HepG2 (cell line): ENCODE data around the gene GDF9. TPM values are rescaled to one million over a fixed set of nuclear protein-coding genes. Genes with fewer than 3 reads are reported as not detected.

Source experiments
- ATAC-seq: fragments of 200-7000 bp; cut with Tn5 transposase; 3 replicates; pipeline ENCODE4 v1.9.1; 2020; ENCODE audit warnings: mild to moderate bottlenecking, moderate library complexity
- BruUV-seq: library from RNA; stranded (reverse); fragments of 400-500 nt; replicated peaks from 2 replicates; lab custom pipeline; 2021; lab: Mats Ljungman, UMichigan
- CTCF ChIA-PET: fragments of 300-600 bp; formaldehyde crosslinking; extraction: SDS; loops from one replicate; lab custom pipeline; 2021; ENCODE audit warnings: low total read pairs, inconsistent platforms, low intra/inter-chr PET ratio; lab: Yijun Ruan, JAX
- POLR2A ChIA-PET: fragments of 350-600 bp; sonication (Branson Sonifier 250); formaldehyde crosslinking; loops from one replicate; lab custom pipeline; 2020; ENCODE audit warnings: antibody characterized with exemption, inconsistent platforms; lab: Yijun Ruan, JAX
- DNase-seq: peaks from one replicate; pipeline ENCODE4 v3.0.0-alpha.2; 2015; ENCODE audit warnings: low spot score
- FAIRE-seq: peaks from 3 replicates; lab custom pipeline; 2011; peaks lifted over from hg19 to GRCh38; lab: Jason Lieb, UNC
- H2AFZ ChIP-seq: one replicate; pipeline ENCODE4 v1.6.1; 2011; ENCODE audit warnings: low read length, inconsistent platforms
- H3K27ac ChIP-seq: fragments of 300-600 bp; 3 replicates; pipeline ENCODE4 v1.8.0; 2011; ENCODE audit warnings: mixed run types, mild to moderate bottlenecking, mixed read lengths, low read length, inconsistent platforms; ENCODE audit not compliant: insufficient read depth; ENCODE audit errors: extremely low read length
- H3K27me3 ChIP-seq, 2 experiments: fragments of 200-600 bp in 1 of 2; 2 replicates in 1 of 2; 3 replicates in 1 of 2; pipeline versions ENCODE4 v1.6.0 to v1.8.0; 2011; ENCODE audit warnings: low read length in 2 of 2, mild to moderate bottlenecking in 2 of 2, moderate library complexity in 2 of 2, inconsistent platforms in 1 of 2; ENCODE audit not compliant: insufficient read depth in 2 of 2, control insufficient read depth in 1 of 2
- H3K36me3 ChIP-seq, 2 experiments: fragments of 200-600 bp in 1 of 2; replicated peaks in 1 of 2; 2 replicates in 1 of 2; 3 replicates in 1 of 2; pipeline versions ENCODE4 v1.5.1 to v1.8.0; 2011; ENCODE audit warnings: low read length in 2 of 2, inconsistent platforms in 1 of 2; ENCODE audit not compliant: insufficient read depth in 2 of 2, control insufficient read depth in 1 of 2
- H3K4me1 ChIP-seq: 2 replicates; pipeline ENCODE4 v1.5.1; 2012; ENCODE audit warnings: low read length, inconsistent platforms; ENCODE audit not compliant: insufficient read depth
- H3K4me2 ChIP-seq: 2 replicates; pipeline ENCODE4 v1.6.0; 2011; ENCODE audit warnings: low read depth, low read length, inconsistent platforms
- H3K4me3 ChIP-seq, 3 experiments: fragments of 200-600 bp in 1 of 3; sonication (generic), shearing (Covaris generic) in 1 of 3; replicated peaks in 1 of 3; 2 replicates each; pipeline ENCODE4 v1.5.1; 2011 to 2016; ENCODE audit warnings: low read length in 3 of 3, inconsistent platforms in 2 of 3, low read depth in 2 of 3, mild to moderate bottlenecking in 2 of 3, control low read depth in 1 of 3, mixed read lengths in 1 of 3; ENCODE audit not compliant: insufficient read depth in 1 of 3
- H3K79me2 ChIP-seq: one replicate; pipeline ENCODE4 v1.6.1; 2011; ENCODE audit warnings: low read length, inconsistent platforms; ENCODE audit not compliant: insufficient read depth
- H3K9ac ChIP-seq: 2 replicates; pipeline ENCODE4 v1.6.0; 2011; ENCODE audit warnings: mild to moderate bottlenecking, low read depth, low read length, inconsistent platforms; ENCODE audit not compliant: insufficient read depth
- H3K9me3 ChIP-seq: 2 replicates; pipeline ENCODE4 v1.5.1; 2012; ENCODE audit warnings: mild to moderate bottlenecking, low read length
- H4K20me1 ChIP-seq: 2 replicates; pipeline ENCODE4 v1.6.0; 2011; ENCODE audit warnings: inconsistent platforms, mild to moderate bottlenecking, low read length, moderate library complexity; ENCODE audit not compliant: insufficient read depth
- ATF7 ChIP-seq, 2 experiments: fragments of 450-650 bp in 1 of 2; sonication (generic) in 1 of 2; formaldehyde crosslinking in 1 of 2; IDR thresholded peaks; 2 replicates each; pipeline versions ENCODE4 v1.4.0 to v1.6.1; 2016 to 2020; ENCODE audit warnings: antibody characterized with exemption in 1 of 2, mild to moderate bottlenecking in 1 of 2, missing genetic modification reagents in 1 of 2
- ELF3 ChIP-seq: IDR thresholded peaks from 2 replicates; pipeline ENCODE4 v1.6.1; 2016; ENCODE audit warnings: missing genetic modification reagents, missing compliant biosample characterization
- EP300 ChIP-seq, 3 experiments: sonication (generic) in 1 of 3; formaldehyde crosslinking in 1 of 3; IDR thresholded peaks; 2 replicates each; pipeline versions ENCODE4 v1.5.1 to v1.6.1; 2011 to 2020; ENCODE audit warnings: low read depth in 2 of 3, low read length in 2 of 3, borderline replicate concordance in 1 of 3, improper control_type of control experiment in 1 of 3, mild to moderate bottlenecking in 1 of 3, missing genetic modification reagents in 1 of 3, moderate library complexity in 1 of 3
- FOXA1 ChIP-seq, 2 experiments: fragments of 450-650 bp in 1 of 2; sonication (generic) in 1 of 2; formaldehyde crosslinking in 1 of 2; IDR thresholded peaks; 2 replicates each; pipeline versions ENCODE4 v1.4.0 to v1.6.1; 2016 to 2020; ENCODE audit warnings: missing genetic modification reagents in 1 of 2
- KAT2B ChIP-seq: fragments of 150-350 bp; IDR thresholded peaks from 2 replicates; pipeline ENCODE4 v1.6.1; 2014; ENCODE audit warnings: low read depth, low read length, borderline replicate concordance
- KLF12 ChIP-seq: sonication (generic); formaldehyde crosslinking; IDR thresholded peaks from 2 replicates; pipeline ENCODE4 v1.4.0; 2020; ENCODE audit warnings: missing genetic modification reagents, borderline replicate concordance
- PHB2 ChIP-seq: fragments of 450-650 bp; IDR thresholded peaks from 2 replicates; pipeline ENCODE4 v1.6.1; 2018; ENCODE audit not compliant: partially characterized antibody
- SNRNP70 ChIP-seq: fragments of 200-400 bp; formaldehyde crosslinking; IDR thresholded peaks from 2 replicates; pipeline ENCODE4 v1.6.1; 2017; ENCODE audit warnings: mild to moderate bottlenecking, low read depth, low read length, moderate library complexity
- ZBTB3 ChIP-seq: sonication (generic); formaldehyde crosslinking; IDR thresholded peaks from 2 replicates; pipeline ENCODE4 v1.4.0; 2020; ENCODE audit warnings: low read depth, mild to moderate bottlenecking, moderate library complexity, missing genetic modification reagents, borderline replicate concordance
- ZNF235 ChIP-seq: sonication (generic); formaldehyde crosslinking; IDR thresholded peaks from 2 replicates; pipeline ENCODE4 v1.8.1; 2023; ENCODE audit warnings: mild to moderate bottlenecking, missing genetic modification reagents, borderline replicate concordance
- ZNF263 ChIP-seq: sonication (generic); formaldehyde crosslinking; IDR thresholded peaks from 2 replicates; pipeline ENCODE4 v1.4.0; 2020; ENCODE audit warnings: missing genetic modification reagents
- ZNF281 ChIP-seq: sonication (generic); formaldehyde crosslinking; IDR thresholded peaks from 2 replicates; pipeline ENCODE4 v1.4.0; 2020; ENCODE audit warnings: missing genetic modification reagents, borderline replicate concordance
- ZSCAN12 ChIP-seq: sonication (generic); formaldehyde crosslinking; IDR thresholded peaks from 2 replicates; pipeline ENCODE4 v1.9.0; 2021; ENCODE audit warnings: mild to moderate bottlenecking, missing genetic modification reagents
- WGBS: methylation state at CpG from one replicate; pipeline ENCODE4 v1.1.6; 2017; ENCODE audit warnings: low lambda C conversion rate; 5-methylcytosine and 5-hydroxymethylcytosine counted together
- in situ Hi-C: cut with HindIII; loops from 2 replicates; pipeline ENCODE4 v1.10.0; 2017; ENCODE audit warnings: low pct_unique_long_range_greater_than_20kb; ENCODE audit not compliant: extremely low pct_ligation_motif_present
- intact Hi-C: fragments of 100-400 bp; cut with micrococcal nuclease; formaldehyde crosslinking; loops from one replicate; pipeline ENCODE4 v1.10.0; 2022; ENCODE audit not compliant: unreplicated experiment
- polyA plus RNA-seq, 8 experiments: library from polyadenylated mRNA; depleted of rRNA in 3 of 8; stranded (reverse) in 7 of 8; unstranded in 1 of 8; fragments of >200 nt; fragmentation: Illumina TruSeq in 4 of 8; extraction: Trizol in 4 of 8; gene quantifications; 2 replicates each; pipeline versions ENCODE4 v1.2.1 to v1.2.3, GENCODE V29; 2011 to 2016; ENCODE audit warnings: low read depth in 4 of 8, missing spikeins in 1 of 8, mixed read lengths in 1 of 8; ENCODE audit not compliant: insufficient read depth in 1 of 8
- total RNA-seq, 5 experiments: library from RNA; depleted of rRNA; stranded (reverse); fragments of >200 nt; fragmentation: Illumina TruSeq; extraction: Trizol; gene quantifications; 2 replicates each; pipeline ENCODE4 v1.2.3, GENCODE V29; 2016; ENCODE audit warnings: low read depth in 1 of 5
- TF ChIP-seq, protein P1 (sequence below), 2 experiments: fragments of 450-650 bp in 1 of 2; sonication (generic) in 1 of 2; formaldehyde crosslinking; IDR thresholded peaks; 2 replicates each; pipeline versions ENCODE4 v1.5.0 to v1.8.0; 2020 to 2022; ENCODE audit warnings: mild to moderate bottlenecking in 1 of 2, missing genetic modification reagents in 1 of 2
- TF ChIP-seq, protein P2 (sequence below): sonication (generic); formaldehyde crosslinking; IDR thresholded peaks from 2 replicates; pipeline ENCODE4 v1.8.0; 2022; ENCODE audit warnings: mild to moderate bottlenecking, missing genetic modification reagents, moderate library complexity
- TF ChIP-seq, protein P3 (sequence below): IDR thresholded peaks from 2 replicates; pipeline ENCODE4 v1.6.1; 2016

GDF9 gene
- total and polyA plus RNA-seq, 2 of the 13 experiments (the other 11 are each of a cell fraction or from before 2014, with no cell fraction given): 0.33 to 0.38 TPM

DNA sequence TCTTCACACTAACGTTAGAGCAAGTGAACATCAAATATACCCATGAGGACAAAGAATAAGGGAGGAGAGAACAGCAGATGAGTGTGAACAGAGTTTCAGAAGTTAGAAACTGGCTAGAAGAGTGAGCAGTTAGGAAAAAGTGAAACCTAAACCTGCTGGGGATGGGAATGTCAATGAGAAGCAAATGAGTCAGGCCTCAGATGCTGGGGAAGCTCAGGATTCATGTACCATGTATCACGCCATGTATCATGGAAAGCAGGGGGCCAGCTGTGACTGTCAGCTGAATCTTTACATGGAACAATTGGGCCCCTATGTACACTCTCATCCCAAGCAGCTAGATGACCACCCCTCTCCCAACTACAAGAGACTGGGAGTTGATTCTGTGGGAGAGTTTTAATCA lies 16.2 kb downstream of the GDF9 start (continued):
- TF ChIP-seq ATF7 (IDR thresholded peaks at IDR 0.05) (no peak), ATF7 (CRISPR knock-in tag; IDR thresholded peaks at IDR 0.05) (no peak), ZSCAN12 (CRISPR knock-in tag) (no peak), KAT2B (no peak), KLF12 (CRISPR knock-in tag) (no peak), ZNF235 (CRISPR knock-in tag) (no peak)

DNA sequence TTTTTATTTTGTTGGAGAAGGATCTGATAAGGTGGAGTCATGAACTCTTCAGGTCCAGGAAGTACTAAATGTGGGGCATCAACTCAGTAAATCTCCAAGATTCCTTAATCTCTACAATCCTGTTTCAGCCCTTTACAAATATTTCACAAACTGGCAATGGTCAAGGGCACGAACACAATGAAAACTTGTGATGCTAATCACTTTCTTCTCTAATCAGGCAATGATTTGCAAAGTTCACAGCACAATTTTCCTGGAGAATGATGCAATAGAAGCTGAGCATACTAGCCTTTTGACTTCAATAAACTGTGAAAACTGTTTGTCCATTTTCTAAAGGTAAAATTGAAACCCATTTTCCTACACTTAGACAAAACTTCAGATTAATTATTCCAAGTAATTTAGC lies 16.9 kb downstream of the GDF9 start:
- Histone ChIP-seq H3K9ac (no peak overlapping the region), H3K79me2 (no peaks in the 10 kb centered on the region), H3K4me1 (peaks cover 75% of the 10 kb centered on the region), H4K20me1 (no peaks in the 10 kb centered on the region), H2AFZ (peak overlapping the region; percentile 86), H3K4me2 (peak overlapping the region; percentile 31; the same call in 1 of the 2 replicates), H3K27ac (peak overlapping the region; percentile 59), H3K4me3 (no peak overlapping the region), H3K9me3 (no peaks in the 10 kb centered on the region), H3K27me3 (no peaks in the 10 kb centered on the region), H3K36me3 (no peaks in the 10 kb centered on the region)
- WGBS: 0% methylated on average over 1 of the region's 1 CpG
- no TSS peak for BruUV-seq
- intact Hi-C loops (no loop called here), in situ Hi-C loops (no loop called here)
- ATAC-seq (peak; percentile 44; the same call in 2 of the 3 replicates), DNase-seq (peak; percentile 64), FAIRE-seq (peak; percentile 88)
- ChIA-PET POLR2A (interaction anchor here (0.6 to 2.6 kb wide), 7 partner anchors 10 to 187 kb away, joined by 3 to 15 read pairs (median 4); partner anchors contain the start of genes GDF9, SHROOM1 and UQCRQ), CTCF (no interaction called here)
- TF ChIP-seq SNRNP70 (no peak), ZBTB3 (CRISPR knock-in tag) (no peak), ZNF281 (no peak), ZNF263 (CRISPR knock-in tag) (no peak), EP300 (IDR thresholded peaks at IDR 0.05; ENCODE audit: low read depth in 2 of 2, low read length in 2 of 2) (peak in 1 of 2 experiments; percentile 83; a peak in 1 of 4 replicates), EP300 (CRISPR knock-in tag; IDR thresholded peaks at IDR 0.05; ENCODE audit: borderline replicate concordance) (0 out of 2 replicates have a peak, but pooled peaks have one; percentile 27), ELF3 (CRISPR knock-in tag) (peak; percentile 32; the same call in 1 of the 2 replicates), PHB2 (no peak), FOXA1 (IDR thresholded peaks at IDR 0.05) (no peak), FOXA1 (CRISPR knock-in tag; IDR thresholded peaks at IDR 0.05) (peak; percentile 39; the same call in 1 of the 2 replicates)
- TF ChIP-seq, protein P1, sequence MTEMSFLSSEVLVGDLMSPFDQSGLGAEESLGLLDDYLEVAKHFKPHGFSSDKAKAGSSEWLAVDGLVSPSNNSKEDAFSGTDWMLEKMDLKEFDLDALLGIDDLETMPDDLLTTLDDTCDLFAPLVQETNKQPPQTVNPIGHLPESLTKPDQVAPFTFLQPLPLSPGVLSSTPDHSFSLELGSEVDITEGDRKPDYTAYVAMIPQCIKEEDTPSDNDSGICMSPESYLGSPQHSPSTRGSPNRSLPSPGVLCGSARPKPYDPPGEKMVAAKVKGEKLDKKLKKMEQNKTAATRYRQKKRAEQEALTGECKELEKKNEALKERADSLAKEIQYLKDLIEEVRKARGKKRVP (CRISPR knock-in tag; IDR thresholded peaks at IDR 0.05): peak; percentile 82 to 95
- TF ChIP-seq, protein P2, sequence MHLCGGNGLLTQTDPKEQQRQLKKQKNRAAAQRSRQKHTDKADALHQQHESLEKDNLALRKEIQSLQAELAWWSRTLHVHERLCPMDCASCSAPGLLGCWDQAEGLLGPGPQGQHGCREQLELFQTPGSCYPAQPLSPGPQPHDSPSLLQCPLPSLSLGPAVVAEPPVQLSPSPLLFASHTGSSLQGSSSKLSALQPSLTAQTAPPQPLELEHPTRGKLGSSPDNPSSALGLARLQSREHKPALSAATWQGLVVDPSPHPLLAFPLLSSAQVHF (CRISPR knock-in tag): no peak
- TF ChIP-seq, protein P3, sequence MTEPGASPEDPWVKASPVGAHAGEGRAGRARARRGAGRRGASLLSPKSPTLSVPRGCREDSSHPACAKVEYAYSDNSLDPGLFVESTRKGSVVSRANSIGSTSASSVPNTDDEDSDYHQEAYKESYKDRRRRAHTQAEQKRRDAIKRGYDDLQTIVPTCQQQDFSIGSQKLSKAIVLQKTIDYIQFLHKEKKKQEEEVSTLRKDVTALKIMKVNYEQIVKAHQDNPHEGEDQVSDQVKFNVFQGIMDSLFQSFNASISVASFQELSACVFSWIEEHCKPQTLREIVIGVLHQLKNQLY (CRISPR knock-in tag): no peak
